IMR-90 (cell line): ENCODE measurements around the gene NME4. TPM values are rescaled to one million over a fixed set of nuclear protein-coding genes. Genes with fewer than 3 reads are reported as not detected.
A peak's percentile ranks its signal among the peaks of the same experiment; 100 is the strongest.

Experiments
- ATAC-seq: fragments of 200-7000 bp; cut with Tn5 transposase; 2 replicates; pipeline ENCODE4 v1.9.1; 2020; ENCODE audit warnings: low read depth, mild to moderate bottlenecking, moderate library complexity
- BruUV-seq: library from RNA; stranded (reverse); fragments of 400-500 nt; replicated peaks from 2 replicates; lab custom pipeline; 2021; lab: Mats Ljungman, UMichigan
- CTCF ChIA-PET: fragments of 300-600 bp; formaldehyde crosslinking; extraction: SDS; loops from one replicate; lab custom pipeline; 2021; ENCODE audit warnings: antibody characterized with exemption; lab: Yijun Ruan, JAX
- POLR2A ChIA-PET: fragments of 300-600 bp; sonication (Branson Sonifier 250); formaldehyde crosslinking; loops from one replicate; lab custom pipeline; 2022; ENCODE audit warnings: antibody characterized with exemption; ENCODE audit not compliant: unreplicated experiment; lab: Charles Lee
- DNase-seq: peaks from one replicate; pipeline ENCODE4 v3.0.0; 2013
- H2AFZ ChIP-seq: replicated peaks from 2 replicates; pipeline ENCODE3; 2013; ENCODE audit warnings: low read length, mild to moderate bottlenecking; ENCODE audit not compliant: poor library complexity
- H2AK5ac ChIP-seq: 2 replicates; pipeline ENCODE4 v1.6.1; 2013; ENCODE audit warnings: low read depth, low read length, inconsistent platforms
- H2AK9ac ChIP-seq: replicated peaks from 2 replicates; pipeline ENCODE3; 2013; ENCODE audit warnings: mild to moderate bottlenecking, low read depth, low read length, moderate library complexity; ENCODE audit not compliant: poor library complexity
- H2BK120ac ChIP-seq: 2 replicates; pipeline ENCODE4 v1.6.1; 2013; ENCODE audit warnings: low read depth, low read length, inconsistent platforms
- H2BK15ac ChIP-seq: 3 replicates; pipeline ENCODE4 v1.6.1; 2013; ENCODE audit warnings: low read depth, low read length, inconsistent platforms
- H2BK20ac ChIP-seq: 2 replicates; pipeline ENCODE4 v1.6.1; 2013; ENCODE audit warnings: low read depth, mild to moderate bottlenecking, inconsistent platforms, low read length, moderate library complexity
- H2BK5ac ChIP-seq: 2 replicates; pipeline ENCODE4 v1.6.1; 2013; ENCODE audit warnings: mild to moderate bottlenecking, low read depth, low read length, inconsistent platforms; ENCODE audit not compliant: poor library complexity, severe bottlenecking
- H3K14ac ChIP-seq: replicated peaks from 2 replicates; pipeline ENCODE4 v1.6.1; 2013; ENCODE audit warnings: low read depth, low read length, inconsistent platforms
- H3K18ac ChIP-seq: 2 replicates; pipeline ENCODE4 v1.6.1; 2013; ENCODE audit warnings: low read depth, low read length, control low read depth
- H3K23ac ChIP-seq: 2 replicates; pipeline ENCODE4 v1.6.1; 2013; ENCODE audit warnings: low read depth, low read length, inconsistent platforms
- H3K27ac ChIP-seq: 2 replicates; pipeline ENCODE4 v1.5.1; 2013; ENCODE audit warnings: mild to moderate bottlenecking, control low read depth, low read length; ENCODE audit not compliant: insufficient read depth
- H3K27me3 ChIP-seq: 2 replicates; pipeline ENCODE4 v1.6.1; 2013; ENCODE audit warnings: low read length; ENCODE audit not compliant: control insufficient read depth, insufficient read depth
- H3K36me3 ChIP-seq: 2 replicates; pipeline ENCODE4 v1.6.1; 2013; ENCODE audit warnings: low read length, mixed read lengths; ENCODE audit not compliant: control insufficient read depth, insufficient read depth
- H3K4ac ChIP-seq: 2 replicates; pipeline ENCODE4 v1.6.1; 2013; ENCODE audit warnings: low read depth, low read length, inconsistent platforms
- H3K4me1 ChIP-seq: 2 replicates; pipeline ENCODE4 v1.6.1; 2013; ENCODE audit warnings: low read length, mixed read lengths; ENCODE audit not compliant: control insufficient read depth, insufficient read depth
- H3K4me2 ChIP-seq: 2 replicates; pipeline ENCODE4 v1.6.1; 2013; ENCODE audit warnings: low read depth, mild to moderate bottlenecking, control low read depth, low read length, moderate library complexity
- H3K4me3 ChIP-seq: 2 replicates; pipeline ENCODE4 v1.5.1; 2013; ENCODE audit warnings: low read depth, mild to moderate bottlenecking, control low read depth, low read length, moderate library complexity; ENCODE audit not compliant: insufficient read depth
- H3K56ac ChIP-seq: 2 replicates; pipeline ENCODE4 v1.6.1; 2013; ENCODE audit warnings: low read length, inconsistent platforms; ENCODE audit not compliant: insufficient read depth; ENCODE audit errors: extremely low read depth
- H3K79me1 ChIP-seq, 2 experiments: 2 replicates each; pipeline ENCODE4 v1.6.1; 2013; ENCODE audit warnings: low read length in 2 of 2, inconsistent platforms in 1 of 2, low read depth in 1 of 2
- H3K9ac ChIP-seq: 2 replicates; pipeline ENCODE4 v1.6.1; 2013; ENCODE audit warnings: low read depth, low read length, control low read depth
- H3K9me1 ChIP-seq: 2 replicates; pipeline ENCODE4 v1.6.1; 2013; ENCODE audit warnings: low read length, inconsistent platforms; ENCODE audit not compliant: insufficient read depth
- H3K9me3 ChIP-seq: 2 replicates; pipeline ENCODE4 v1.6.1; 2013; ENCODE audit warnings: low read length; ENCODE audit not compliant: control insufficient read depth, insufficient read depth
- H4K20me1 ChIP-seq: 2 replicates; pipeline ENCODE4 v1.6.1; 2013; ENCODE audit warnings: low read length, inconsistent platforms; ENCODE audit not compliant: insufficient read depth
- H4K5ac ChIP-seq: 2 replicates; pipeline ENCODE4 v1.6.1; 2013; ENCODE audit warnings: mild to moderate bottlenecking, low read depth, low read length, control low read depth
- H4K8ac ChIP-seq, 2 experiments: 2 replicates each; pipeline ENCODE4 v1.6.1; 2013; ENCODE audit warnings: low read depth in 2 of 2, low read length in 2 of 2, control low read depth in 1 of 2, inconsistent platforms in 1 of 2
- H4K91ac ChIP-seq: 2 replicates; pipeline ENCODE4 v1.6.1; 2013; ENCODE audit warnings: low read depth, low read length, inconsistent platforms; ENCODE audit not compliant: insufficient read depth
- WGBS, 2 experiments: methylation state at CpG; one replicate each; pipeline versions ENCODE4 v1.1.5 to v1.1.7; 2013; ENCODE audit warnings: missing lambda C conversion rate in 2 of 2; ENCODE audit not compliant: insufficient read length in 1 of 2; ENCODE audit errors: extremely low coverage in 2 of 2; 5-methylcytosine and 5-hydroxymethylcytosine counted together
- dilution Hi-C: fragments of 300-500 bp; cut with HindIII; formaldehyde crosslinking; loops from one replicate; pipeline ENCODE4 v1.14.3; 2018; ENCODE audit warnings: low sequenced_read_pairs; ENCODE audit not compliant: unreplicated experiment
- in situ Hi-C: fragments of 300-500 bp; cut with MboI; formaldehyde crosslinking; loops from 3 replicates; pipeline ENCODE4 v1.14.3; 2019; ENCODE audit warnings: low sequenced_read_pairs, inconsistent platforms, mixed read lengths
- intact Hi-C: fragments of 100-400 bp; cut with micrococcal nuclease; formaldehyde crosslinking; loops from 2 replicates; pipeline ENCODE4 v1.10.0; 2022
- polyA plus RNA-seq, 3 experiments: library from polyadenylated mRNA; depleted of rRNA; stranded (reverse); fragments of >200 nt; gene quantifications; 2 replicates each; pipeline ENCODE4 v1.2.3, GENCODE V29; 2012; ENCODE audit warnings: low replicate concordance in 1 of 3
- total RNA-seq: library from RNA; depleted of rRNA; stranded (reverse); fragments of >200 nt; gene quantifications from 2 replicates; pipeline ENCODE4 v1.2.3, GENCODE V29; 2012
- TF ChIP-seq, protein P1 (sequence below): fragments of 150-350 bp; IDR thresholded peaks from 2 replicates; pipeline ENCODE4 v1.6.1; 2017; ENCODE audit warnings: mild to moderate bottlenecking, antibody characterized with exemption, low read length, low read depth

NME4 gene
- total and polyA plus RNA-seq, 2 of the 4 experiments (the other 2 are of a cell fraction) = 124 to 288 TPM

DNA sequence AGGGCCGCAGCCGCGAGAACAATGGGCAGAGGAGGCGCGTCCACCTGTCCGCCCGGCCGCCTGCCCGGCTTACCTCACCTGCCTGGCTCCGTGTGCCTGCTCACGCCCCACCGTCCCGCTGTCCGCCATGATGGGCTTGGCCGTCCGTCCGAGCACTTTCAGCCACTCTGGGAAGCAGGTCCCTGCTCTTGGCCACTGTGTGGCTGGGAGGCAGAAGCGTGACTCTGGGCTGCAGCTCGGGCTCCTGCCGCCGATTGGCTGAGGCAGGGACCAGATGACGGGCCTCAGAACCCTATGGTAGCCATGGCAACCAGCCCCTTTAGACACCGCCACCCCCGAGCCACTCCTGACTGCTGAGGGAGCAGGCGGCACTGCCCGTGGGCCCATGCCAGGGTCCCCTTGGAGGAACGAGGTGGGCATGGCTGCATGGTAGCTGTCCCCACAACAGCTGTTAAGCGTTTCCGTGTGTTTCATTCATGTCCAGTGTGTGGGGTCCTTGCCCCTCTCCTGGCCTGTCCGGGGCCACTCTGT, 35.6 kb upstream of the NME4 start:
- no peaks in the 10 kb centered on the region for H3K9me1 ChIP-seq
- H4K8ac ChIP-seq = no peak overlapping the region
- H3K4me2 ChIP-seq = no peak overlapping the region
- H3K18ac ChIP-seq = no peak overlapping the region
- H3K56ac ChIP-seq = no peak overlapping the region
- ChIA-PET POLR2A (no interaction called here), CTCF (interaction anchor here (1.0 to 2.2 kb wide), 5 partner anchors 9 to 265 kb away, joined by 3 to 10 read pairs (median 4); partner anchors contain the start of genes DECR2 and MRPL28)
- no peak overlapping the region for H2AK5ac ChIP-seq
- peaks cover 1% of the 10 kb centered on the region; the same call in 1 of the 2 replicates for H3K36me3 ChIP-seq
- dilution Hi-C loops (no loop called here), intact Hi-C loops (no loop called here), in situ Hi-C loops (no loop called here)
- no peak overlapping the region for H3K27ac ChIP-seq
- no TSS peak for BruUV-seq
- no peak overlapping the region for H4K5ac ChIP-seq
- H3K4me3 ChIP-seq = no peak overlapping the region
- no peak for DNase-seq
- no peaks in the 10 kb centered on the region for H3K9me3 ChIP-seq
- no peak overlapping the region for H3K14ac ChIP-seq
- TF ChIP-seq, protein P1, sequence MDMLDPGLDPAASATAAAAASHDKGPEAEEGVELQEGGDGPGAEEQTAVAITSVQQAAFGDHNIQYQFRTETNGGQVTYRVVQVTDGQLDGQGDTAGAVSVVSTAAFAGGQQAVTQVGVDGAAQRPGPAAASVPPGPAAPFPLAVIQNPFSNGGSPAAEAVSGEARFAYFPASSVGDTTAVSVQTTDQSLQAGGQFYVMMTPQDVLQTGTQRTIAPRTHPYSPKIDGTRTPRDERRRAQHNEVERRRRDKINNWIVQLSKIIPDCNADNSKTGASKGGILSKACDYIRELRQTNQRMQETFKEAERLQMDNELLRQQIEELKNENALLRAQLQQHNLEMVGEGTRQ = no peak
- no peaks in the 10 kb centered on the region for H3K4me1 ChIP-seq
- H4K20me1 ChIP-seq = no peaks in the 10 kb centered on the region
- no peak for ATAC-seq
- H3K27me3 ChIP-seq = no peaks in the 10 kb centered on the region
- no peaks in the 10 kb centered on the region for H3K79me1 ChIP-seq
- no peak overlapping the region for H3K4ac ChIP-seq
- peak overlapping the region; percentile 19 for H2AK9ac ChIP-seq
- H4K91ac ChIP-seq = no peak overlapping the region
- H3K23ac ChIP-seq = no peak overlapping the region
- H2BK20ac ChIP-seq = no peak overlapping the region
- no peak overlapping the region for H2BK15ac ChIP-seq
- no peak overlapping the region for H3K9ac ChIP-seq
- no peak overlapping the region for H2AFZ ChIP-seq
- no peak overlapping the region for H2BK5ac ChIP-seq
- WGBS, 2 experiments = 78% methylated on average over 23 of the region's 30 CpGs; no CpG with 5 or more reads in 1 of the 2 experiments
- no peak overlapping the region for H2BK120ac ChIP-seq
